ENCODE results near the gene FGF5. TPM values are rescaled to one million over a fixed set of nuclear protein-coding genes. Genes with fewer than 3 reads are reported as not detected.

FGF5 gene
- total RNA-seq, 1 experiment from 2014 or later, result not detected

DNA sequence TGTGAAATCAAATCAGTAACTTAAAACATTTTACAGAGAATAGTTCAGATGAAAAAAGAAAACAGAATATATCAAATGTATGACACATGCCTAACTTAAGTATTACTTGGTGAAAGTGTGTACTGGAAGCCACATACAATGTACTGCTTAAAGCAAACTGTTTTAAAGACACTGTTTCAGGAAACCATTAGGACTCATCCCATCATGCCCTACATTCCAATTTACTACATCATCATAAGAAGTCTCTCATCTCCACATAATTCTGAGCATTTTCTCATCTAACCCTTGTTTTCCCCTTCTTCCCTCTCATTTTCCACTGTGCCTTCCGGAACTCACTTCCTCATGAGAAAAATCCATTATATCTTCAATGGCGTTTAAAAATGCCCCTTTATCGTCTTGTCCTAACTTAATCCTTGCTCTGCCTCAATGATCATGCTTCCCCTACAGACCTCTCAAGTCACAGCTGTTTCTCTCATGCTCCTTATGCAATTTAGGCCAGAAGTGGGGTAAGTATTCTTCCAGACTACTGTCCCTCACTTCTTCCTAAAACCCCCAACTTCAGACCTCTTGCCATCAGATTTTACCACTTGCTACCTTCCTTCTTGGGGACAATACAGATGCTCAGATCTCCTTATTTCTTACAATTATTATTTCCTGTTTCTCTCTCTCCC is 26.8 kb upstream of the FGF5 start:
- H2AFZ ChIP-seq (ENCODE audit: low read depth, low read length, poor library complexity, severe bottlenecking), result no peak overlapping the region

DNA sequence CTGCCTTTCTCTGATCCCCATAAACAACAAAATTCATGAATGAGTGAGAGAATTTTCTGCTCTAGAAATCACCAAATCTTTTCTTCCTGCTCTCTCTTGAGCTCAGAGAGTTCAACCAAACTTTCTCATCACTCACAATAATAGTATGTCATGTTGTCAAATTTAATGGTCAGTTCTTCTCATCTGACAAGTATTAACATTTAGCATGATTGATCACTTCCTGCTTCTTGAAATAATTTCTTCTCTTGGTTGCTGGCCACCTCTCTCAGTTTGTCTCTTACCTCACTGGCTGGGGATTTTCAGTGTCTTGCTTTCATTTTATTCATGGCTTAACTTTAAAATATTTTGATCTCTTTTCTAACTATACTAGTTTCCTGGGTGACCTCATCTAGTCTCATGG is 25.5 kb upstream of the FGF5 start:
- no TSS peak for BruUV-seq (replicated peaks)
- Histone ChIP-seq H3K4me1 (ENCODE audit: control insufficient read depth in 1 of 2, insufficient read depth in 2 of 2, low read length in 2 of 2) (no peaks in the 10 kb centered on the region), H2AFZ (ENCODE audit: low read depth, low read length, poor library complexity, severe bottlenecking) (no peak overlapping the region), H3K36me3 (ENCODE audit: control insufficient read depth in 1 of 2, insufficient read depth in 2 of 2, low read length in 2 of 2) (no peaks in the 10 kb centered on the region), H3K4me3 (replicated peaks in 1 of 2; ENCODE audit: low read depth in 1 of 2, low read length in 2 of 2) (no peak overlapping the region), H3K9me2 (ENCODE audit: insufficient read depth) (no peaks in the 10 kb centered on the region), H3K9ac (ENCODE audit: low read length) (no peak overlapping the region), H3K4me2 (ENCODE audit: low read length) (no peak overlapping the region), H3K79me2 (ENCODE audit: insufficient read depth, low read length) (no peaks in the 10 kb centered on the region), H3K9me3 (ENCODE audit: control insufficient read depth in 1 of 2, insufficient read depth in 1 of 2, low read depth in 1 of 2, low read length in 2 of 2) (no peaks in the 10 kb centered on the region), H3K27ac (ENCODE audit: low read depth, low read length) (no peak overlapping the region), H3K27me3 (ENCODE audit: insufficient read depth, low read length) (peaks cover 74% of the 10 kb centered on the region), H4K20me1 (ENCODE audit: insufficient read depth) (no peaks in the 10 kb centered on the region)
- TF ChIP-seq EZH2phosphoT487 (IDR thresholded peaks at IDR 0.05; ENCODE audit: borderline replicate concordance) (no peak), CBX3 (IDR thresholded peaks at IDR 0.05; ENCODE audit: low read depth) (no peak), TCF7L2 (IDR thresholded peaks at IDR 0.05; ENCODE audit: borderline replicate concordance, extremely low read depth, insufficient read depth, insufficient read length) (no peak), EZH2 (IDR thresholded peaks at IDR 0.05) (no peak), REST (IDR thresholded peaks at IDR 0.05; ENCODE audit: low read depth) (no peak), SRF (IDR thresholded peaks at IDR 0.05; ENCODE audit: low read depth) (no peak), ZFX (IDR thresholded peaks at IDR 0.05) (no peak), POLR2A (IDR thresholded peaks at IDR 0.05; ENCODE audit: borderline replicate concordance, extremely low read depth, insufficient read depth, insufficient read length) (no peak)
- TF ChIP-seq, protein P1, sequence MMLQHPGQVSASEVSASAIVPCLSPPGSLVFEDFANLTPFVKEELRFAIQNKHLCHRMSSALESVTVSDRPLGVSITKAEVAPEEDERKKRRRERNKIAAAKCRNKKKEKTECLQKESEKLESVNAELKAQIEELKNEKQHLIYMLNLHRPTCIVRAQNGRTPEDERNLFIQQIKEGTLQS (IDR thresholded peaks at IDR 0.05), result no peak
- TF ChIP-seq, protein P2, sequence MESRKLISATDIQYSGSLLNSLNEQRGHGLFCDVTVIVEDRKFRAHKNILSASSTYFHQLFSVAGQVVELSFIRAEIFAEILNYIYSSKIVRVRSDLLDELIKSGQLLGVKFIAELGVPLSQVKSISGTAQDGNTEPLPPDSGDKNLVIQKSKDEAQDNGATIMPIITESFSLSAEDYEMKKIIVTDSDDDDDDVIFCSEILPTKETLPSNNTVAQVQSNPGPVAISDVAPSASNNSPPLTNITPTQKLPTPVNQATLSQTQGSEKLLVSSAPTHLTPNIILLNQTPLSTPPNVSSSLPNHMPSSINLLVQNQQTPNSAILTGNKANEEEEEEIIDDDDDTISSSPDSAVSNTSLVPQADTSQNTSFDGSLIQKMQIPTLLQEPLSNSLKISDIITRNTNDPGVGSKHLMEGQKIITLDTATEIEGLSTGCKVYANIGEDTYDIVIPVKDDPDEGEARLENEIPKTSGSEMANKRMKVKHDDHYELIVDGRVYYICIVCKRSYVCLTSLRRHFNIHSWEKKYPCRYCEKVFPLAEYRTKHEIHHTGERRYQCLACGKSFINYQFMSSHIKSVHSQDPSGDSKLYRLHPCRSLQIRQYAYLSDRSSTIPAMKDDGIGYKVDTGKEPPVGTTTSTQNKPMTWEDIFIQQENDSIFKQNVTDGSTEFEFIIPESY (IDR thresholded peaks at IDR 0.05; ENCODE audit: extremely low read depth, insufficient replicate concordance, low read length), result no peak
- TF ChIP-seq, protein P3, sequence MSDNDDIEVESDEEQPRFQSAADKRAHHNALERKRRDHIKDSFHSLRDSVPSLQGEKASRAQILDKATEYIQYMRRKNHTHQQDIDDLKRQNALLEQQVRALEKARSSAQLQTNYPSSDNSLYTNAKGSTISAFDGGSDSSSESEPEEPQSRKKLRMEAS (IDR thresholded peaks at IDR 0.05), result no peak
- ChIA-PET POLR2A (no interaction called here), RAD21 (ENCODE audit: low non-redundant PET in 1 of 2, low total read pairs in 2 of 2, uncharacterized antibody in 2 of 2, unreplicated experiment in 2 of 2) (no interaction called here), CTCF (no interaction called here)
- ATAC-seq, result no peak
- intact Hi-C loops (cut with micrococcal nuclease), result no loop called here
- DNase-seq (ENCODE audit: low read depth, low spot score), result no peak

More for the DNA sequence above, 26.8 kb upstream of the FGF5 start:
- ATAC-seq (no peak), DNase-seq (ENCODE audit: low read depth, low spot score) (no peak)
- Histone ChIP-seq H3K79me2 (ENCODE audit: insufficient read depth, low read length) (no peaks in the 10 kb centered on the region), H3K27ac (ENCODE audit: low read depth, low read length) (no peak overlapping the region), H3K4me1 (ENCODE audit: control insufficient read depth in 1 of 2, insufficient read depth in 2 of 2, low read length in 2 of 2) (no peaks in the 10 kb centered on the region), H3K27me3 (ENCODE audit: insufficient read depth, low read length) (peaks cover 69% of the 10 kb centered on the region), H3K9me3 (ENCODE audit: control insufficient read depth in 1 of 2, insufficient read depth in 1 of 2, low read depth in 1 of 2, low read length in 2 of 2) (no peaks in the 10 kb centered on the region), H3K9me2 (ENCODE audit: insufficient read depth) (no peaks in the 10 kb centered on the region), H4K20me1 (ENCODE audit: insufficient read depth) (no peaks in the 10 kb centered on the region), H3K4me2 (ENCODE audit: low read length) (no peak overlapping the region), H3K4me3 (replicated peaks in 1 of 2; ENCODE audit: low read depth in 1 of 2, low read length in 2 of 2) (no peak overlapping the region), H3K36me3 (ENCODE audit: control insufficient read depth in 1 of 2, insufficient read depth in 2 of 2, low read length in 2 of 2) (no peaks in the 10 kb centered on the region), H3K9ac (ENCODE audit: low read length) (no peak overlapping the region)
- RAD21 ChIA-PET (ENCODE audit: low non-redundant PET in 1 of 2, low total read pairs in 2 of 2, uncharacterized antibody in 2 of 2, unreplicated experiment in 2 of 2), result no interaction called here
- BruUV-seq (replicated peaks), result no TSS peak
- TF ChIP-seq, protein P3 (IDR thresholded peaks at IDR 0.05), result no peak
- TF ChIP-seq SRF (IDR thresholded peaks at IDR 0.05; ENCODE audit: low read depth), result no peak
- TF ChIP-seq EZH2 (IDR thresholded peaks at IDR 0.05), result no peak
- POLR2A ChIA-PET, result no interaction called here
- intact Hi-C loops (cut with micrococcal nuclease), result no loop called here
- CTCF ChIA-PET, result no interaction called here
